ENCODE data around the gene KRT40. TPM values are rescaled to one million over a fixed set of nuclear protein-coding genes. Genes with fewer than 3 reads are reported as not detected.
"Not testable (repeated sequence)": the region's sequence is repeated elsewhere in the genome, so short reads cannot be mapped to it uniquely, and the experiment has no call there.

The KRT40 gene
- polyA plus RNA-seq, 3 donors = 0.15 TPM; not detected in 2

DNA sequence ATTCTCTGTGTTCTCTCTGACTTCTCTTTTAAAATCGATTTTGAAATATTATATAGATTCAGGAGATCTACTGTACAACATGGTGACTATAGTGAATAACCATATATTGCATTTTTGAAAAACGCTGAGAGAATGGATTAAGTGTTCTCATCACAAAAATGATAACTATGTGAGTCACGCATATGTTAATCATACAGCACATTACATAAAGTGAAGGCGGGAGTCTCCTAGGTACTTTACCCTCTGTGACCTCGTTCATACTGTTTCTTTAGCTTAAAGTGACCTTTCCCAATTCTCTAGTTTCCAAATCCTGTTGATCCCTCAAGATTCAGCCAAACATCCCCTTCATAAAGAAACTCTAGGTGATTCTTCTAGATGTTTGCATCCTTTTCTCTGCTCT, 18.7 kb upstream of the KRT40 start:
- H3K27ac ChIP-seq (ENCODE audit: low read depth, low read length) = no peak overlapping the region
- 47 to 65% (median 60%) methylated on average over 5 of the region's 5 CpGs for WGBS, 3 donors

DNA sequence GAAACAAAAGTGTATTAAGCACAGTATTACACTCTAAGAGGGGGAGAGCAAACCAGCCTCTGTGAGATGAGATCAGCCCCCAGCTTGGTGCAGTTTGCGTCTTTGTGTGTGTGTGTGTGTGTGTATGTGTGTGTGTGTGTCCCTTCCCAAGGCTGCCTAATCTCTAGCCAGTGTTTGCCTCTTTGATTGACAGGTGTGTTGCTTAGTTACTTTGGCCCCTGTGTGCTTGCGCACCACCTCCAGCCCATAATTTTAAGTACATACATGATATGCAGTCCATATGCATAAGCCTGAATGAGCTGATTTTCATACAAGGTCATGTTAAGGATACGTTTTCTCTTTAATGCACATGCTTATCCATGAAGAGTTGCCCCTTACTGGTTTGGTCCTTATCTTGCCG, 17.7 kb upstream of the KRT40 start:
- no peak overlapping the region for H3K27ac ChIP-seq (ENCODE audit: low read depth, low read length)
- 57 to 88% (median 86%) methylated on average over 4 of the region's 4 CpGs for WGBS, 3 donors

DNA sequence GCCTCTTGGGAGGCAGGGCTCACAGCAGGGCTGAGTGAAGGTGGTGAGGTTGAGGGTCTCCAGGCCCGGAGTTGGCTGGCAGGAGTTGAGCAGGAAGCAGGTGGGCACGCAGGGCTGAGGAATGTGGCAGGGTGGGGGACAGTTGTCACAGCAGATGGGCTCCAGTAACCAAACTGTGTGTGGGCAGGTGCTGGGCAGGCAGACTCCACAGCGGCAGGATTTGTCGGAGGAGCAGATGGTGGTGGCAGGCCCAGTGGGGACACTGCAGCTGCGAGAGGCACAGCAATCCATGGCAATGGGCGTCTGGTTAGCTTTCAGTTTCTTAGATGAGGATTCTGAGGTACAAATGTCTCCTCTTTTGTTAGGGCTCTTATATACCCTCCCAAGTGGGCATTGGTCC, 15.4 kb upstream of the KRT40 start, which contains the start of gene KRTAP3-2:
Gene KRTAP3-2 (minus strand): TSS at position 344 of the 400 bp plus-strand sequence. CDS start 53 bp downstream, at position 291.
- H3K27ac ChIP-seq (ENCODE audit: low read depth, low read length) = not testable (repeated sequence)
- WGBS, 3 donors = 81 to 89% (median 82%) methylated on average over 6 of the region's 6 CpGs

- no peak overlapping the region for H3K27ac ChIP-seq (ENCODE audit: low read depth, low read length)
- WGBS, 3 donors = 48 to 61% (median 52%) methylated on average over 2 of the region's 2 CpGs
These were observed 13.2 kb upstream of the KRT40 start for GRCh38 chr17:40997361-40997760.

GRCh38 chr17:40996829-40997228, 12.7 kb upstream of the KRT40 start:
- no peak overlapping the region for H3K27ac ChIP-seq (ENCODE audit: low read depth, low read length)
- 75 to 78% (median 78%) methylated on average over 4 of the region's 4 CpGs for WGBS, 3 donors

- no peak overlapping the region for H3K27ac ChIP-seq (ENCODE audit: low read depth, low read length)
- 19 to 72% (median 68%) methylated on average over 1 of the region's 1 CpG for WGBS, 3 donors
These were observed 11.0 kb upstream of the KRT40 start for GRCh38 chr17:40995116-40995515.

- WGBS, 3 donors = 38 to 54% (median 43%) methylated on average over 4 of the region's 4 CpGs
- no peak within 1 kb of the TSS for H3K27ac ChIP-seq (ENCODE audit: low read depth, low read length)
These were observed 9.7 kb upstream of the KRT40 start, which contains the start of gene KRTAP3-3 for GRCh38 chr17:40993839-40994238. Gene KRTAP3-3, minus strand, starts transcription at chr17:40994164. Its CDS starts 67 bp downstream, at chr17:40994097.

DNA sequence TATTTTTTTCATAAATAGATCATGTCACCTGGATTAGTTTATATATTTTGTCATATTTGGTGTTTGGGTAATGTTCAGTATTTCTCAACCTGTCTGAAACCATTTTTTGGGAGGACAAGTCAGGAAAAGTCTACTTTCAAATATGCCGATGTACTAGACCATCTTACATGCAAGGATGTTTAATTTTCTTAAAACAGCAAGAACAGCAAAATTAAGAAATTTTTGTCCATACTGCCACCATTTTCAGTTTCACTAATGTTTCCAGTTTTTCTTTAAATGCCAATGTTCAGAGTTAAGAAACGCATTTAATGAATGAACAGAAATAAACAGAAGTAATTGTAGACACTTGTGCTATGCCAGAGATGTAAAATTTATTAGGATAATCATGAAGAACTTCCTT, 9.0 kb upstream of the KRT40 start:
- 87 to 93% (median 88%) methylated on average over 2 of the region's 2 CpGs for WGBS, 3 donors
- H3K27ac ChIP-seq (ENCODE audit: low read depth, low read length) = no peak overlapping the region

GRCh38 chr17:40992666-40993065, 8.5 kb upstream of the KRT40 start:
- no peak overlapping the region for H3K27ac ChIP-seq (ENCODE audit: low read depth, low read length)

GRCh38 chr17:40986920-40987319, 2.8 kb upstream of the KRT40 start:
- no peak overlapping the region for H3K27ac ChIP-seq (ENCODE audit: low read depth, low read length)
- WGBS, 3 donors = 45 to 62% (median 62%) methylated on average over 8 of the region's 8 CpGs

More at GRCh38 chr17:40992666-40993065, 8.5 kb upstream of the KRT40 start:
- WGBS, 3 donors = 71 to 93% (median 89%) methylated on average over 3 of the region's 3 CpGs

DNA sequence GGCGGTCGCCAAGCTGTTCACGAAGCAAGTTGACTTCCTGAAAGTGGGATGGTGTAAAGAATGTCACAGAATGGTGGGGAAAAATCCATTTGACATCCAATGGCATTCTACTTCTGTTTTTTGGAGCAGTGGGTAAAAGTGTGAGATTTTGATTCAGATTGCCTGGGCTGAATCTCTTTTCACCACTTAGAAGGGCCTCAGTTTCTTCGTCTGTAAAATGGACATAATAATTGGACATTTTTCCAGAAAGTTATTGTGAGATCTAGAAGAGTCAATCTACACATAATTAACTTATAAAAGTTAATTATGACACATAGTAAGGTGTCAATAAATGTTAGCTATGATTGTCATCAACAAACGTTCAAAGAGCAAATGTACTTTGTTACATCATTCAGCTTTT, 3.0 kb downstream of the KRT40 start:
- WGBS, 3 donors = 39 to 63% (median 61%) methylated on average over 5 of the region's 5 CpGs
- H3K27ac ChIP-seq (ENCODE audit: low read depth, low read length) = no peak overlapping the region

GRCh38 chr17:40980596-40980995, 3.5 kb downstream of the KRT40 start:
- no peak overlapping the region for H3K27ac ChIP-seq (ENCODE audit: low read depth, low read length)
- WGBS, 3 donors = 22 to 49% (median 40%) methylated on average over 8 of the region's 8 CpGs

- 87 to 91% (median 91%) methylated on average over 3 of the region's 3 CpGs for WGBS, 3 donors
- no peak overlapping the region for H3K27ac ChIP-seq (ENCODE audit: low read depth, low read length)
These were observed 4.0 kb downstream of the KRT40 start for GRCh38 chr17:40980117-40980516.

- H3K27ac ChIP-seq (ENCODE audit: low read depth, low read length) = no peak overlapping the region
- WGBS, 3 donors = 61 to 80% (median 72%) methylated on average over 13 of the region's 13 CpGs
These were observed 5.5 kb downstream of the KRT40 start for GRCh38 chr17:40978575-40979151.

DNA sequence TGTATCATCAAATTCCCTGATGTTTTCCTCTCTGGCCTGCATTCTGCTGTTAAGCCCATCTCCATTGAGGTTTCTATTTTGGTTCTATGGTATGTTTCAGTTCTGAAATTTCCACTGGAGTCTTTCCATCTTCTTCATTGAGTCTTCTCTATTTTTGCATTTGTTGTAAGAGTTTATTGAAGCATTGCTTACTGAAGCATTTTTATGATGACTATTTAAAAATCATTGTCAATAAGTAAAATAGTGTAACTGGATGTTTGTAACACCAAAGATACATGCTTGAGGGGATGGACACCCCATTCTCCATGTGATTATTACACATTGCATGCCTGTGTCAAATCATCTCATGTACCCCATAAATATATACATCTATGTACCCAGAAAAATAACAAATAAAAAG, 8.6 kb downstream of the KRT40 start:
- H3K27ac ChIP-seq (ENCODE audit: low read depth, low read length) = no peak overlapping the region

- no peak overlapping the region for H3K27ac ChIP-seq (ENCODE audit: low read depth, low read length)
- 68 to 92% (median 91%) methylated on average over 3 of the region's 3 CpGs for WGBS, 3 donors
These were observed 9.8 kb downstream of the KRT40 start for GRCh38 chr17:40974366-40974765.

DNA sequence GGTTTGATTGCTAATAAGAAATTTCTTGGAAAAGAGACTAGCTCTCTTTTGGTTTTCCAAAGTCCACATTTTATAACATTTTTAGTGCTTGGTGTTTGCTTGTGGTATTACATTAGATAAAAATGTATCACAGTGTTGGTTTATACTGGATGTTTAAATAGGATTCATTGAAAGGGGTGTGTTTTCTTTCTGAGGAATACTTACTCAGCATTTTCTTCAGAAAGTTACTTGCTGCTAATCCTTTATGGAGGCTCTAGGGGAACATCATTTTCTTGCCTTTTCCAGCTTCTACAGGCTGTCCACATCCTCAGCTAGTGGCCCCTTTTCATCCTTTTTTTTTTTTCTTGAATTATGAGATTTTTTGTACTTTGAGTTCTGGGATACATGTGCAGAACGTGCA, 16.5 kb downstream of the KRT40 start:
- 77 to 92% (median 84%) methylated on average over 1 of the region's 1 CpG for WGBS, 3 donors
- H3K27ac ChIP-seq (ENCODE audit: low read depth, low read length) = no peak overlapping the region

- WGBS, 3 donors = 33 to 83% (median 64%) methylated on average over 1 of the region's 1 CpG
- H3K27ac ChIP-seq (ENCODE audit: low read depth, low read length) = no peak within 1 kb of the TSS
These were observed 17.3 kb downstream of the KRT40 start, which contains the start of gene KRT39 for GRCh38 chr17:40966848-40967247. Gene KRT39, minus strand, starts transcription at chr17:40966948. Its CDS starts 92 bp downstream, at chr17:40966856.

GRCh38 chr17:40963838-40964237, 20.3 kb downstream of the KRT40 start:
- H3K27ac ChIP-seq (ENCODE audit: low read depth, low read length) = no peak overlapping the region
- WGBS, 3 donors = 48 to 54% (median 53%) methylated on average over 1 of the region's 1 CpG

DNA sequence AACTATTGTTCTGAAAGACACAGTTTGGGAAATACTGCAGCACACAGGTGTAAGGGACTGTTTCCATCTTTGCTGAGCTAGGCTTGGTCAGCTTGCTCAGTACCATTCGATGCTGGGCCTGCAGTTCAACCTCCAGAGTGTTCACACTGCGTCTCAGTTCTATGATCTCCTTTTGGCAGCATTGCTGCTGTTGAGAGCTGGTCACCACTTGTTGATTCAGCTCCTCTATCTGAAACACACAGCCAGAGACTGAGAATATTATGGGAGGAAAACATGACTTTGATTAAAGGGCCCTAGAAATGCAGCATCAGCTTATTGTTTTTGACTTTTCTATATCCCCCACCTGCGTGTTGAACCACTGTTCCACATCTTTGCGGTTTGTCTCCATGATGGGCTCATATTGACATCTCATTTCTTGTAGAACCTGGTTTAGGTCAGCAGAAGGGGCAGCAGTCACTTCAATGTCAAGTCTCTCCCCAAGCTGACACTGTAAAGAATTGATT, 22.0 kb downstream of the KRT40 start:
- no peak overlapping the region for H3K27ac ChIP-seq (ENCODE audit: low read depth, low read length)
- 82 to 96% (median 84%) methylated on average over 4 of the region's 4 CpGs for WGBS, 3 donors

All from adipose tissue (tissue), 3 donors.